HG03354 (cell line): ENCODE measurements around the gene LSM7.

ENCODE experiments used
- ATAC-seq: cut with Tn5 transposase; IDR thresholded peaks from one replicate; pipeline ENCODE4 v1.9.1; 2021; ENCODE audit warnings: mild to moderate bottlenecking; ENCODE audit not compliant: unreplicated experiment, poor library complexity, severe bottlenecking

The LSM7 gene

DNA sequence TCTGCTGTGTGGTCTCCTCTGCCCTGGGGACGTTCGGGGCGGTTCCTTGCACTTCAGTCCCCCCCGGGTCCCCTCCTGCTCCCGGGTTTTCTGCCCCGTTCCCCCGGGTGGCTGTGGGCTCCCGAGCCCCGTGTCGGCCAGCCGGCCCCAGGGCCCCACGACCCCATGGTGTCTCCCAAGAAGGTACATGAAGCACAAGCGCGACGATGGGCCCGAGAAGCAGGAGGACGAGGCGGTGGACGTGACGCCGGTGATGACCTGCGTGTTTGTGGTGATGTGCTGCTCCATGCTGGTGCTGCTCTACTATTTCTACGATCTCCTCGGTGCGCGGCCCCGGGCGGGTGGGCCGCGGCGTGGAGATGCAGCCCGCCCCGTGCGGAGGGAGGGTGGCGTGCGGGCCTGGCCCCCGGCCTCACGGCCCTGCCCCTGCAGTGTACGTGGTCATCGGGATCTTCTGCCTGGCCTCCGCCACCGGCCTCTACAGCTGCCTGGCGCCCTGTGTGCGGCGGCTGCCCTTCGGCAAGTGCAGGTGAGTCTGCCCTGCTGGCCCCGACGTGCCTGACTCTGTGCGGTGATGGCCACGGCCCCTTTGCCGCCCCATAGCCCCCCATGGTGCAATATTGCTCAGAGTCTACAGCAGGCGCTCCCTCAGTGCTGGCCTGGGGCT lies 11.4 kb upstream of the LSM7 start:
- ATAC-seq = no peak

DNA sequence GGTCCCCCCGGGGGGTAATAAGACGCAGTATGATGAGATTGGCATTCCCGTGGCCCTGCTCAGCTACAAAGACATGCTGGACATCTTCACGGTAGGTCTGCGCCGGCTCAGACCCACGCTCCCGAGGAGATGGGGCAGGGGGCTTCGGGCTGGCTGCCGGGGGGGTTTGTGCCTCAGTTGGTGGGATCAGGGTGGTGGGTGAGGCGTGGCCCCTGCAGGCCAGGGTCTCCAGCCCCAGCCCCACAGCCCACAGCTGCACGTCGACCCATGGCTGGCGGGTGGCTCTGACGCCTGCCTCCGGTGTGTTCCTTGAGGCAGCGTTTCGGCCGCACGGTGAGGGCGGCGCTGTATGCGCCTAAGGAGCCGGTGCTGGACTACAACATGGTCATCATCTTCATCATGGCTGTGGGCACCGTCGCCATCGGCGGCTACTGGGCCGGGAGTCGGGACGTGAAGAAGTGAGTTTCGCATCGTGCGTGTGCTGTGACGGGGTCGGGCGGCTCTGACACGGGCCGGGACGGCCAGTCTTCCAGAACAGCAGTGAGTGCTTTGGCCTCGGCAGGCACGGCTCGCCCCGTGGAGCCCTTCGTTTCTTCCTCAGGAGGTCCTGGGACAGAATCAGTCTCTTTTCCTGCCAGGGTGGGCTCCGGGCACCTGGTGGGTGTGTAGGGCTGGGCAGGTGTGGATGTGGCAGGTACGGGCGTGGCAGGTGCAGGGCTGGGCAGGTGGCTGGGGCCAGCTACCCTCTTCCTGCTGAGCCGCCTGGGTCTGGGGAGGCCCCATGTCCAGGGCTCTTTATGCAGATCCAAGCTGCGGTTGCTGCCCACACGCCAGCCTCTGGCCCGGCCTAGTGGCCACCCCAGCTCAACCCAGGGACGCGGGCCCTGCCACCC lies 10.6 kb upstream of the LSM7 start:
- no peak for ATAC-seq

- ATAC-seq = no peak
Observed at GRCh38 chr19:2338055-2338615, 9.7 kb upstream of the LSM7 start.

DNA sequence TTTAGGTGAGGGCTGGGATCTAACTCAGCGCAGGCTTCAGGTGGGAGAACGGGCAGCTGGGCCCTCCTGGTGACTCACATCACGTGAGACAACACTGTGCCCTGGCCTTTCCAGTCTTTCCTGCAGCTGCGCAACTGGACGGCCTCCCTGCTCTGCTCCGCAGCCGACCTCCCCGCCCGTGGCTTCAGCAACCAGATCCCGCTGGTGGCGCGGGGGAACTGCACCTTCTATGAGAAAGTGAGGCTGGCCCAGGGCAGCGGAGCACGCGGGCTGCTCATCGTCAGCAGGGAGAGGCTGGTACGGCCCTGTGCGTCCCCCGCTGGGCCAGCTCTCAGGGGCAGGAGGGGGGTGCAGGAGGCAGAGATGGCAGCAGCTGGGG lies 8.9 kb upstream of the LSM7 start:
- ATAC-seq = no peak

GRCh38 chr19:2336528-2337328 lies 8.3 kb upstream of the LSM7 start:
- ATAC-seq = no peak

- no peak for ATAC-seq
Observed at GRCh38 chr19:2335848-2336247, 7.5 kb upstream of the LSM7 start.

DNA sequence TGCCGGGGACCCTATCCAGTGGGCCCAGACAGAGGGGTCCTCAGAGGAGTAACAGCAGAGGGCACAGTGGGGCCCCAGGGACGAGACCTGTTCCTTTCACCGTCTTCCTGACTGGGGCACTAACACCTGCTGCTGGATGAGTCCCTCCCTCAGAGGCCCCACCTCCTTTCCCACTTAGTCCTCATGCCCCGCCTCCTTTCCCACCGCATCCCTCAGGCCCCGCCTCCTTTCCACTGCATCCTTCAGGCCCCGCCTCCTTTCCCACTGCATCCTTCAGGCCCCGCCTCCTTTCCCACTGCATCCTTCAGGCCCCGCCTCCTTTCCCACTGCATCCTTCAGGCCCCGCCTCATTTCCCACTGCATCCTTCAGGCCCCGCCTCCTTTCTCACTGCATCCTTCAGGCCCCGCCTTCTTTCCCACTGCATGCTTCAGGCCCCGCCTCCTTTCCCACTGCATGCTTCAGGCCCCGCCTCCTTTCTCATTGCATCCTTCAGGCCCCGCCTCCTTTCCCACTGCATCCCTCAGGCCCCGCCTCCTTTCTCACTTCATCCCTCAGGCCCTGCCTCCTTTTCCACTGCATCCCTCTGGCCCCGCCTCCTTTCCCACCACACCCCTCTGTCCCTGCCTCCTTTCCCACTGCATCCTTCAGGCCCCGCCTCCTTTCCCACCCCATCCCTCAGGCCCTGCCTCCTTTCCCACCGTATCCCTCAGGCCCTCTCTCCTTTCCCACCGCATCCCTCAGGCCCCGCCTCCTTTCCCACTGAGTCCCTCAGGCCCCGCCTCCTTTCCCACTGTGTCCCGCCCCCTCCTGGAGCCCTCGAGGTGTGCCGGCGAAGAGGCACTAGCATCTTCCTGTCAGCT lies 6.8 kb upstream of the LSM7 start:
- ATAC-seq = no peak

- ATAC-seq = no peak
Observed at GRCh38 chr19:2334426-2334825, 6.0 kb upstream of the LSM7 start.

- no peak for ATAC-seq
Observed at GRCh38 chr19:2333807-2334211, 5.4 kb upstream of the LSM7 start.

DNA sequence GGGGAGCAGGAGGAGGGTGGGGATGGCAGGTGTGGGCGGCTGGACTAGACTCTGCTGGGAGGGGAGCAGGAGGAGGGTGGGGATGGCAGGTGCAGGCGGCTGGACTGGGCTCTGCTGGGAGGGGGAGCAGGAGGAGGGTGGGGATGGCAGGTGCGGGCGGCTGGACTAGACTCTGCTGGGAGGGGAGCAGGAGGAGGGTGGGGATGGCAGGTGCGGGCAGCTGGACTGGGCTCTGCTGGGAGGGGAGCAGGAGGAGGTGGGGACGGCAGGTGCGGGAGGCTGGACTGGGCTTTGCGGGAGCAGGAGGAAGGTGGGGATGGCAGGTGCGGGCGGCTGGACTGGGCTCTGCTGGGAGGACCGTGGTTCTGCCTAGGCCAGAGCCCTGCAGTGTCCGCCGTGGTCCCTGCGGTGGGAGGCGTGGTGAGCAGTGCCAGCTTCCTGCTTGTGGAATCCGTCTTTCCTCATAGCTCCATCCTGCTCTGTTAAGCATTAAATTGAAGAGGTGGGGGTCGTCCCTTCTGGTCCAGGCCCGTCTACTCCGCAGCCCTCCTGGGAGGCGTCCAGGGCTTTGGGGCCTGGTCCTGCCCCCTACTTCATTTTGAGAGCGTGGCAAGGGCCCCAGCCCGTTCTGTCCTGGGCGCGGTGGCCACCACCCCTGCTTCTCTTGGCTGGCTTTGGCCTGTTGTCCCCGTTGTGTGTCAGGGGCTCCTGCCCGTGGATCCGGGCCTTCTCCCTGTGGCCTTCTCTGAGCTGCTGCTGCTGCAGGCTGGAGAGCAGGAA lies 4.8 kb upstream of the LSM7 start:
- ATAC-seq = no peak

- peak; percentile 44 for ATAC-seq
Observed at GRCh38 chr19:2332341-2333026, 4.1 kb upstream of the LSM7 start.

DNA sequence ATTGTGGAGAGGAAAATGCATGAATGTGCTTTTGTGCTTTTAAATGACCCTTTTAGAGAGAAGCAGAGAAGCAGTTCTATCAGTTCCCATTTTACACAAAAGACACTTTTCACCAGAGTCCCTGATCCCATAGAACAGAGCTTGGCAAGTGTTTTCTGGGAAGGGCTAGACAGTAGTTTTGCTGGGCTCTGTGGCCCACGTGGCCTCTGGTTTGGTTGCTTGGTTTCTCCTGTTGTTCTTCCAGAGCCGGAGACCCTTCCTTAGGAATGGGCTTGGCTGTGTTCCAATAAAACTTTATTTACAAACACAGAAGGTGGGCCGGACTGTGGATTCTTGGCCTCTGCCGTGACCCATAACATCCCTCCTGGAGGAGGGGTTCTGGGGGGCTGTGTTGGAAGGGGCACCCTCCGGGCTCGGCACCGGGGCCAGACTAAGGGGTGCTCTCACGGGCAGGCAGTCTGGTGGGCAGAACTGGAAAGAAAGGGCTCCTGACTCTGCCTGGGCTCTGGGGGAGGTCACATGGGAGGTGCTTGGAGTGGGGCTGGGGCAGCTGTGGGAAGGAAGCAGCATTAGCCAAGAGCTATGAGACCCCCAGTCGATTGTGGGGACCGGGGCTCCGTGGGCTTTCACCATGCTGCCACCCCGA lies 3.3 kb upstream of the LSM7 start:
- no peak for ATAC-seq

DNA sequence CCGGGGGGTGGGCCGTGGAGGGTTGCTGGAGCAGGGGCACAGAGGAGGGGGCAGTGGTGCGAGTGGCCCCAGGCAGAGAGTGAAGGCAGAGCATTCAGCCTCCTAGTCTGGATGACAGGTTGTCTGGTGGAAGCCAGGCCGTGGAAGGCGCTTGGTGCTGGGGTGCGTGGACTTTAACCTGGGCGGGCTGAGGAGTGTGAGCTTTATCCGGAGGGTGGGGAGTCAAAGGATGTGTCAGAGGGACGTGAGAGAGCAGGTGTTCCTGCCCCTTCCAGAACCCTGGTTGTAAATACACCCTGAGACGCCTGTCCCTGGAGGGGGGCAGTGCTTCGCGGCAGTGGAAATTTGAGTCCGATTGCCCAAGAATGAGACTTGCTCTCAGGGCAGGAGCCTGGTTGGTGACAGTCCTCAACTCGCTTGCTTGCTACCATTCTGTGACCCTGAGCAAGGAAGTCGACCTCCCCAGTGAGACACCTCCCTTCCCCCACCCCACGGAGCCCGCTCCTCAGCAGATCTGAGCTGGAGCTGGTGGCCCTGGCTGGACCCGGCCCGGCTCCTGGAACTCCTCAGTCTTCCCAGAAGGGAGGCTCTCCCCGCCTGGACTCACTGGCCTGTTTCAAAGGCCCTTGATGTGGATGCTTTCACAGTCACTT lies 2.4 kb upstream of the LSM7 start:
- no peak for ATAC-seq

GRCh38 chr19:2330255-2330631 lies 1.9 kb upstream of the LSM7 start:
- ATAC-seq = no peak

GRCh38 chr19:2329501-2329916 lies 1.1 kb upstream of the LSM7 start:
- ATAC-seq = no peak

GRCh38 chr19:2329149-2329478 lies 728 bp upstream of the LSM7 start:
- ATAC-seq = no peak

DNA sequence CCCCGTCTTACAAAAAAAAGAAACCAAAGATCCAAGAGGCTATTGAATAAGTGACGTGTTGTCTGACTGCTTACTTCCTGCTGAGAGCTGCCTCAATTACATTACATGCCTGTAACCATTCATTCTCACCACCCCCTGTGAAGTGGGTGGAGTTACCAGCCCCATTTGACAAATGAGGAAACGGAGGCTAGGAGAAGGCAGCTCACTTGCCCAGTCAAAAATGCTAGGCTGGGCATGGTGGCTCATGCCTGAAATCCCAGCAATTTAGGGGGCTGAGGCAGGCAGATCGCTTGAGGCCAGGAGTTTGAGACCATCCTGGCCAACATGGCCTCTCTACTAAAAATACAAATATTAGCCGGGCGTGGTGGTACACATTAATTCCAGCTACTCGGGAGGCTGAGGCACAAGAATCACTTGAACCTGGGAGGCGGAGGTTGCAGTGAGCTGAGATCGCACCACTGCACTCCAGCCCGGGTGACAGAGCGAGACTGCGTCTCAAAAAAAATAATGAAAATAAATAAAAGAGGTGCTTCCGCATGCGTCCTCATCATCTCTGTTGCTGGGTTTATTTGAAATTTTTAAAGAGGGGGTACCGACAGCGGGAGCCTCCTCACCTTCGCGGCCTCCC lies 499 bp downstream of the LSM7 start:
- peak; percentile 8 for ATAC-seq
